OCI-LY1 (cell line): ENCODE measurements around the gene DCDC1.

Experiments used
- H2AFZ ChIP-seq: fragments of 200-600 bp; sonication (generic), shearing (Covaris generic); 2 replicates; pipeline ENCODE4 v1.6.0; 2014; ENCODE audit warnings: antibody characterized with exemption, mild to moderate bottlenecking, low read length
- H3F3A ChIP-seq: fragments of 200-600 bp; sonication (generic), shearing (Covaris generic); 2 replicates; pipeline ENCODE4 v1.6.0; 2014; ENCODE audit warnings: mild to moderate bottlenecking, antibody characterized with exemption, low read length, moderate library complexity; ENCODE audit not compliant: insufficient read depth
- H3K27ac ChIP-seq: fragments of 200-600 bp; sonication (generic); 2 replicates; pipeline ENCODE4 v1.5.1; 2014; ENCODE audit warnings: low read length, mixed run types, mild to moderate bottlenecking, low read depth; ENCODE audit not compliant: poor library complexity, severe bottlenecking
- H3K27me3 ChIP-seq: fragments of 200-600 bp; sonication (generic); 2 replicates; pipeline ENCODE4 v1.6.0; 2014; ENCODE audit warnings: antibody characterized with exemption, mild to moderate bottlenecking, low read length, moderate library complexity; ENCODE audit not compliant: insufficient read depth
- H3K36me3 ChIP-seq: fragments of 200-600 bp; sonication (generic); 2 replicates; pipeline ENCODE4 v1.6.1; 2014; ENCODE audit warnings: mild to moderate bottlenecking, antibody characterized with exemption, low read length, moderate library complexity, mixed read lengths; ENCODE audit not compliant: insufficient read depth
- H3K4me1 ChIP-seq: fragments of 200-600 bp; sonication (generic); 2 replicates; pipeline ENCODE4 v1.5.1; 2014; ENCODE audit warnings: mild to moderate bottlenecking, low read length, moderate library complexity; ENCODE audit not compliant: insufficient read depth, severe bottlenecking
- H3K4me2 ChIP-seq: fragments of 200-600 bp; sonication (generic), shearing (Covaris generic); 2 replicates; pipeline ENCODE4 v1.6.1; 2014; ENCODE audit warnings: low read length
- H3K4me3 ChIP-seq: fragments of 200-600 bp; sonication (generic); 2 replicates; pipeline ENCODE4 v1.5.1; 2014; ENCODE audit warnings: low read length, low read depth, mild to moderate bottlenecking, mixed read lengths; ENCODE audit not compliant: poor library complexity, severe bottlenecking
- H3K79me2 ChIP-seq: fragments of 200-600 bp; shearing (Covaris generic); 2 replicates; pipeline ENCODE4 v1.6.1; 2016; ENCODE audit warnings: mixed run types, low read length, mixed read lengths; ENCODE audit not compliant: insufficient read depth
- H3K9ac ChIP-seq: fragments of 200-600 bp; sonication (generic), shearing (Covaris generic); 2 replicates; pipeline ENCODE4 v1.6.1; 2014; ENCODE audit warnings: mild to moderate bottlenecking, low read length, mixed read lengths
- H3K9me2 ChIP-seq: fragments of 200-600 bp; sonication (generic), shearing (Covaris generic); 2 replicates; pipeline ENCODE4 v1.6.1; 2014; ENCODE audit warnings: low read depth, mild to moderate bottlenecking, low read length, mixed read lengths
- H3K9me3 ChIP-seq: fragments of 200-600 bp; shearing (Covaris generic); 2 replicates; pipeline ENCODE4 v1.6.1; 2014; ENCODE audit warnings: low read length, mixed read lengths
- H4K20me1 ChIP-seq: fragments of 200-600 bp; sonication (generic), shearing (Covaris generic); 2 replicates; pipeline ENCODE4 v1.6.0; 2016; ENCODE audit warnings: mild to moderate bottlenecking, low read length; ENCODE audit not compliant: insufficient read depth
- CTCF ChIP-seq: fragments of 200-600 bp; sonication (generic), shearing (Covaris generic); IDR thresholded peaks from 2 replicates; pipeline ENCODE4 v1.5.1; 2017; ENCODE audit warnings: mild to moderate bottlenecking, antibody characterized with exemption, low read length, moderate library complexity, mixed read lengths
- EZH2 ChIP-seq: fragments of 200-600 bp; sonication (generic), shearing (Covaris generic); IDR thresholded peaks from 2 replicates; pipeline ENCODE4 v1.8.0; 2017; ENCODE audit warnings: borderline replicate concordance, mixed run types, mild to moderate bottlenecking, antibody characterized with exemption, low read length, moderate library complexity, mixed read lengths

DCDC1 gene

GRCh38 chr11:31110830-31111229, 258.7 kb downstream of the DCDC1 start:
- H3F3A ChIP-seq: no peaks in the 10 kb centered on the region
- H3K9me3 ChIP-seq: no peaks in the 10 kb centered on the region
- H3K27me3 ChIP-seq: no peaks in the 10 kb centered on the region
- H3K9ac ChIP-seq: no peak overlapping the region
- no peaks in the 10 kb centered on the region for H3K36me3 ChIP-seq
- H3K4me1 ChIP-seq: no peaks in the 10 kb centered on the region
- TF ChIP-seq EZH2 (no peak), CTCF (no peak)
- H3K4me2 ChIP-seq: no peak overlapping the region
- no peaks in the 10 kb centered on the region for H3K9me2 ChIP-seq
- H4K20me1 ChIP-seq: no peaks in the 10 kb centered on the region
- no peaks in the 10 kb centered on the region for H3K79me2 ChIP-seq
- H3K4me3 ChIP-seq: no peak overlapping the region
- no peak overlapping the region for H2AFZ ChIP-seq
- no peak overlapping the region for H3K27ac ChIP-seq

- H3K4me3 ChIP-seq: no peak overlapping the region
- no peak for TF ChIP-seq EZH2
- no peak for TF ChIP-seq CTCF
- no peak overlapping the region for H3K4me2 ChIP-seq
- no peaks in the 10 kb centered on the region for H3F3A ChIP-seq
- H3K9me3 ChIP-seq: no peaks in the 10 kb centered on the region
- no peaks in the 10 kb centered on the region for H3K4me1 ChIP-seq
- H3K9ac ChIP-seq: no peak overlapping the region
- H4K20me1 ChIP-seq: no peaks in the 10 kb centered on the region
- H2AFZ ChIP-seq: no peak overlapping the region
- H3K9me2 ChIP-seq: no peaks in the 10 kb centered on the region
- no peak overlapping the region for H3K27ac ChIP-seq
- H3K79me2 ChIP-seq: no peaks in the 10 kb centered on the region
- no peaks in the 10 kb centered on the region for H3K36me3 ChIP-seq
- H3K27me3 ChIP-seq: no peaks in the 10 kb centered on the region
Measured at GRCh38 chr11:31109446-31109845, 260.1 kb downstream of the DCDC1 start.

- Histone ChIP-seq H3K79me2 (no peaks in the 10 kb centered on the region), H3K36me3 (no peaks in the 10 kb centered on the region), H3K4me3 (no peak overlapping the region), H2AFZ (no peak overlapping the region), H3K27ac (no peak overlapping the region), H3K9ac (no peak overlapping the region), H4K20me1 (no peaks in the 10 kb centered on the region), H3F3A (no peaks in the 10 kb centered on the region), H3K27me3 (no peaks in the 10 kb centered on the region), H3K4me2 (no peak overlapping the region), H3K9me3 (no peaks in the 10 kb centered on the region), H3K9me2 (no peaks in the 10 kb centered on the region), H3K4me1 (no peaks in the 10 kb centered on the region)
- TF ChIP-seq EZH2: no peak
- TF ChIP-seq CTCF: no peak
Measured at GRCh38 chr11:31107649-31108048, 261.9 kb downstream of the DCDC1 start.
